Upper lobe of right lung (tissue), 1 donor: ENCODE results near the gene POLDIP2. TPM values are rescaled to one million over a fixed set of nuclear protein-coding genes. Genes with fewer than 3 reads are reported as not detected.

ENCODE experiments used
- ATAC-seq: fragments of 200-7000 bp; cut with Tn5 transposase; one replicate; pipeline ENCODE4 v1.9.1; 2020; ENCODE audit warnings: mild to moderate bottlenecking, moderate library complexity
- DNase-seq: peaks from one replicate; pipeline ENCODE4 v3.0.0-alpha.2; 2020
- H3K27ac ChIP-seq: fragments of 200-600 bp; one replicate; pipeline ENCODE4 v1.8.0; 2022
- H3K27me3 ChIP-seq: fragments of 200-600 bp; one replicate; pipeline ENCODE4 v1.8.0; 2022; ENCODE audit warnings: mild to moderate bottlenecking
- H3K36me3 ChIP-seq: fragments of 200-600 bp; one replicate; pipeline ENCODE4 v1.8.0; 2022
- H3K4me1 ChIP-seq: fragments of 200-600 bp; one replicate; pipeline ENCODE4 v1.8.0; 2022
- H3K4me3 ChIP-seq: fragments of 200-600 bp; one replicate; pipeline ENCODE4 v1.8.0; 2022; ENCODE audit warnings: mild to moderate bottlenecking
- H3K9me3 ChIP-seq: fragments of 200-600 bp; one replicate; pipeline ENCODE4 v1.8.0; 2022
- intact Hi-C: fragments of 100-400 bp; cut with DNase I; formaldehyde crosslinking; loops from one replicate; pipeline ENCODE4 v1.11.0; 2022
- microRNA-seq: library from miRNA; unstranded; fragments of <30 nt; microRNA quantifications from one replicate; pipeline ENCODE4 v1.2.0, GENCODE V29; 2020; ENCODE audit warnings: borderline microRNAs expressed
- total RNA-seq: library from RNA; stranded (reverse); fragmentation: NEBNext Ultra II Directional; extraction: Animal tissue kit (Norgen Biotek cat#: 25700); gene quantifications from one replicate; pipeline ENCODE4 v1.2.1, GENCODE V29; 2021
- TF ChIP-seq, protein P1 (sequence below): fragments of 200-600 bp; IDR thresholded peaks from one replicate; pipeline ENCODE4 v1.8.0; 2022; ENCODE audit warnings: antibody characterized with exemption
- donor health status: DM: no; HTN: yes; CAD: no; lungs with severe emphysema.

Gene POLDIP2
- total RNA-seq, 1 donor from 2014 or later: 55.3 TPM

DNA sequence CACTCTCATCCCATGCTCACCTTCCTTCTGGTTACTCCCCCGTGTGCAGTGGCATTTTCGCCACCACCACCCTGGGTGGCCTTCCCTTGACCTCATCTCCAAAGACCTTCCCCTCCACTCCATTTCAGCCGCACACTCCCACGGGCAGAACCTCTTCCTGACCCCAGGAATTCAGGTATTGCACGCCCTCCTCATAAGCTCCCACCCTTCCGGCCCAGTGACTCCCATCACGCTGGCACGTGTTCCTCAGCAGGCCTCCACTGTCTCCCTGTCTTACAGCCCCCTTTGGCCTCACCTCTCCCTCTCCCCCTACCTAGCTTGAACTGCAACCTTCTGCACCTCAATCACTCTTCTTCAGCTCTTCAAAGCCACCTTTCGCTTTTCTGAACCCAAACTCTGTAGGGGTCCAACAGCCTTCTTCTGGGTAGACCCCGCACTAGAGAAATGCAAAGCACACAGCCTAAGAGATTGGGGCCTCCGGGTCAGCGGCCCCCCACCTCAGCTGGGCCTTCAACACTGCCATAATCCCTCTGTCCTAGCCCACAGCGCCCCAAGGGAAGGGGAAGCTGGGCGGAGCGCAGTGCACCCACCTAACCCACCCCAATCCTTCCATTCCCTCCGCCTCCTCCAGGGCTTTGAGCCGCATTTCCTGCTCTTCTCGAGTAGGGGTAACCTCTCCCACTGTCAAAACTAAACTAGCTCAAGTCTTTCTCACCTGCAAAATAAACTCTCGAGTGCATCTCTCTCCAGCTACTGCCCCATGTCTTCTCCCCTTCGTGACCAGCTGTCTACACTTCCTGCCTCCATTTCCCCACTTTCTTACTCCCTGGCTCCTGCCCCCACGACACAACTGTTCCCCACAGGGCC is 40.0 kb downstream of the POLDIP2 start:
- peaks cover 15% of the 10 kb centered on the region for H3K4me1 ChIP-seq
- no peaks in the 10 kb centered on the region for H3K9me3 ChIP-seq
- TF ChIP-seq, protein P1, sequence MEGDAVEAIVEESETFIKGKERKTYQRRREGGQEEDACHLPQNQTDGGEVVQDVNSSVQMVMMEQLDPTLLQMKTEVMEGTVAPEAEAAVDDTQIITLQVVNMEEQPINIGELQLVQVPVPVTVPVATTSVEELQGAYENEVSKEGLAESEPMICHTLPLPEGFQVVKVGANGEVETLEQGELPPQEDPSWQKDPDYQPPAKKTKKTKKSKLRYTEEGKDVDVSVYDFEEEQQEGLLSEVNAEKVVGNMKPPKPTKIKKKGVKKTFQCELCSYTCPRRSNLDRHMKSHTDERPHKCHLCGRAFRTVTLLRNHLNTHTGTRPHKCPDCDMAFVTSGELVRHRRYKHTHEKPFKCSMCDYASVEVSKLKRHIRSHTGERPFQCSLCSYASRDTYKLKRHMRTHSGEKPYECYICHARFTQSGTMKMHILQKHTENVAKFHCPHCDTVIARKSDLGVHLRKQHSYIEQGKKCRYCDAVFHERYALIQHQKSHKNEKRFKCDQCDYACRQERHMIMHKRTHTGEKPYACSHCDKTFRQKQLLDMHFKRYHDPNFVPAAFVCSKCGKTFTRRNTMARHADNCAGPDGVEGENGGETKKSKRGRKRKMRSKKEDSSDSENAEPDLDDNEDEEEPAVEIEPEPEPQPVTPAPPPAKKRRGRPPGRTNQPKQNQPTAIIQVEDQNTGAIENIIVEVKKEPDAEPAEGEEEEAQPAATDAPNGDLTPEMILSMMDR: no peak
- no peak for ATAC-seq
- no peaks in the 10 kb centered on the region for H3K27me3 ChIP-seq
- H3K36me3 ChIP-seq: no peaks in the 10 kb centered on the region
- H3K27ac ChIP-seq: no peak overlapping the region
- intact Hi-C loops: no loop called here
- DNase-seq: no peak
- H3K4me3 ChIP-seq: no peak overlapping the region

GRCh38 chr17:28315846-28316705 is 41.3 kb downstream of the POLDIP2 start:
- ATAC-seq (no peak), DNase-seq (no peak)
- Histone ChIP-seq H3K36me3 (no peaks in the 10 kb centered on the region), H3K4me1 (peaks cover 15% of the 10 kb centered on the region), H3K9me3 (no peaks in the 10 kb centered on the region), H3K27me3 (no peaks in the 10 kb centered on the region), H3K27ac (no peak overlapping the region), H3K4me3 (no peak overlapping the region)
- TF ChIP-seq, protein P1: no peak
- intact Hi-C loops: no loop called here

DNA sequence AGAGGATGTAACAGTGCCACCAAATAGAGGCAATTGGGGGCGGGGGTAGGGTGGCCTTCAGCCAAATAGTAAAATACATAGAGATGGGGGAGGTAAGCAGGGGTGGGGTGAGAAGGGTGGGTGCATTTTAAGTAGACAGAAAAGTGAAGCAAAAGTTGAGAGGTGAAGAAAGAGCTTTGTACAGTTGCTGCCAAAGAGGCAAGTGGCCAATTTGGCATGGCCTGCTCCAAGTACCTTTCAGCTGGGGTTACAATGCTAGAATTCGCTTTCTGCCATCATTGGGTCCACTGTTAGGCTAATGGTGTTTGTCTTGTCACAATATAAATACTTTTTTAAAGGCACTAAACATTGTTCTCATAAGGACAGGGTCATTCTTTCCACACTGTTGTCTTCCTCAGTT is 43.5 kb downstream of the POLDIP2 start:
- Histone ChIP-seq H3K27me3 (no peaks in the 10 kb centered on the region), H3K4me3 (no peak overlapping the region), H3K27ac (no peak overlapping the region), H3K9me3 (no peaks in the 10 kb centered on the region), H3K36me3 (no peaks in the 10 kb centered on the region), H3K4me1 (peaks cover 6% of the 10 kb centered on the region)
- ATAC-seq (no peak), DNase-seq (no peak)
- TF ChIP-seq, protein P1: no peak
- intact Hi-C loops: no loop called here

DNA sequence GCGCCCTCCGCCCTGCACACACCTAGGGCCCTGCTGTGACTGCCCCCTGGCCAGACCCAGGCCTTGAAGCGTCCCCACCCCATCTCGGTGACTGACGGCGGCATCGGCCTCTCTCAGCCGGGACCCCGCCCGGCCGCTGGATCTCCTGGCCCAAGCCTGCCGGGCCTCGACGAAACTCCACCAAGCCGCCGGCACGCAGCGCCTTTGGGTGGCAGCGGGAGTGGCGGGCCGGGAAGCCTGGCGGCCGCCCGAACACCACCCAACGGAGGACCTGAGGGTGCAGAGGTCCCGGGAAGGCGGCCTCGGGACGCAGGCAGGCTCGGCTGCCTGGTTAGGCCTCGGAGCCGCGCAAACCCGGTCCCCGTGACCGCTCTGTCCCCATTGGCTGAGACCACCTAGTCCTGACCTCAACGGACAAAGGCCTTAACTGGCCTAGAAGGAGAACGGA is 50.3 kb downstream of the POLDIP2 start:
- no peaks in the 10 kb centered on the region for H3K9me3 ChIP-seq
- intact Hi-C loops: no loop called here
- DNase-seq: no peak
- no peak for ATAC-seq
- H3K27me3 ChIP-seq: peaks cover 29% of the 10 kb centered on the region
- H3K4me1 ChIP-seq: no peaks in the 10 kb centered on the region
- TF ChIP-seq, protein P1: no peak
- H3K4me3 ChIP-seq: no peak overlapping the region
- H3K27ac ChIP-seq: no peak overlapping the region
- H3K36me3 ChIP-seq: no peaks in the 10 kb centered on the region

- intact Hi-C loops: no loop called here
- Histone ChIP-seq H3K4me1 (no peaks in the 10 kb centered on the region), H3K4me3 (no peak overlapping the region), H3K36me3 (no peaks in the 10 kb centered on the region), H3K27me3 (no peaks in the 10 kb centered on the region), H3K9me3 (no peaks in the 10 kb centered on the region), H3K27ac (no peak overlapping the region)
- ATAC-seq: no peak
- no peak for DNase-seq
- TF ChIP-seq, protein P1: no peak
Measured at GRCh38 chr17:28298449-28298848, 58.9 kb downstream of the POLDIP2 start.

Small RNA genes lying within 50 kb of the gene (microRNA-seq; reads per million reads assigned to microRNA genes)
- gene MIR4723: 0.50 reads per million

Other genes with a start within 250 kb of the POLDIP2 start
- gene TMEM97, start 38.3 kb downstream of the POLDIP2 start, total RNA-seq: 64.4 TPM
- 33.3 TPM for gene IFT20, start 22.1 kb downstream of the POLDIP2 start, total RNA-seq
- gene TNFAIP1, start 21.8 kb downstream of the POLDIP2 start, total RNA-seq: 82.7 TPM
- gene SEBOX, start 7.7 kb upstream of the POLDIP2 start, total RNA-seq: not detected
- 1.3 TPM for gene VTN, start 12.8 kb upstream of the POLDIP2 start, total RNA-seq
- gene SARM1, start 14.2 kb upstream of the POLDIP2 start, total RNA-seq: 14.4 TPM
- gene SLC46A1, start 48.7 kb upstream of the POLDIP2 start, total RNA-seq: 17.0 TPM
- 0.87 TPM for gene SLC13A2, start 116.1 kb upstream of the POLDIP2 start, total RNA-seq
- gene FOXN1, start 148.8 kb upstream of the POLDIP2 start, total RNA-seq: 0.35 TPM
- gene UNC119, start 195.1 kb upstream of the POLDIP2 start, total RNA-seq: 22.7 TPM
- 43.0 TPM for gene PIGS, start 214.0 kb upstream of the POLDIP2 start, total RNA-seq
- 10.5 TPM for gene ALDOC, start 219.4 kb upstream of the POLDIP2 start, total RNA-seq
- gene SPAG5, start 241.5 kb upstream of the POLDIP2 start, total RNA-seq: 3.2 TPM